SK-N-SH (cell line): ENCODE data around the gene FAM171A2.

ENCODE experiments used
- EP300 ChIP-seq, 2 experiments: IDR thresholded peaks; 2 replicates each; pipeline versions ENCODE4 v1.4.0 to v1.6.1; 2012; ENCODE audit warnings: borderline replicate concordance in 1 of 2, low read depth in 1 of 2, low read length in 1 of 2
- FOXJ3 ChIP-seq: sonication (generic); formaldehyde crosslinking; IDR thresholded peaks from 2 replicates; pipeline ENCODE4 v1.5.1; 2020; ENCODE audit warnings: mild to moderate bottlenecking, missing genetic modification reagents
- GABPA ChIP-seq: IDR thresholded peaks from 2 replicates; pipeline ENCODE4 v1.4.0; 2012; ENCODE audit warnings: low read depth, mild to moderate bottlenecking
- RCOR1 ChIP-seq: fragments of 150-350 bp; IDR thresholded peaks from 2 replicates; pipeline ENCODE4 v1.6.1; 2017; ENCODE audit warnings: antibody characterized with exemption, low read length
- RXRA ChIP-seq: IDR thresholded peaks from 2 replicates; pipeline ENCODE4 v1.4.0; 2012; ENCODE audit warnings: low read depth, mild to moderate bottlenecking, borderline replicate concordance
- SIN3A ChIP-seq: IDR thresholded peaks from 2 replicates; pipeline ENCODE4 v1.6.1; 2012; ENCODE audit warnings: low read depth, mild to moderate bottlenecking, low read length, moderate library complexity, borderline replicate concordance
- ZBTB33 ChIP-seq: IDR thresholded peaks from 2 replicates; pipeline ENCODE4 v1.4.0; 2012; ENCODE audit warnings: low read depth, borderline replicate concordance
- TF ChIP-seq, protein P1 (sequence below): fragments of 200-600 bp; sonication (generic); IDR thresholded peaks from 2 replicates; pipeline ENCODE4 v1.6.1; 2017; ENCODE audit warnings: antibody characterized with exemption, mild to moderate bottlenecking, moderate library complexity

- TF ChIP-seq, protein P1, sequence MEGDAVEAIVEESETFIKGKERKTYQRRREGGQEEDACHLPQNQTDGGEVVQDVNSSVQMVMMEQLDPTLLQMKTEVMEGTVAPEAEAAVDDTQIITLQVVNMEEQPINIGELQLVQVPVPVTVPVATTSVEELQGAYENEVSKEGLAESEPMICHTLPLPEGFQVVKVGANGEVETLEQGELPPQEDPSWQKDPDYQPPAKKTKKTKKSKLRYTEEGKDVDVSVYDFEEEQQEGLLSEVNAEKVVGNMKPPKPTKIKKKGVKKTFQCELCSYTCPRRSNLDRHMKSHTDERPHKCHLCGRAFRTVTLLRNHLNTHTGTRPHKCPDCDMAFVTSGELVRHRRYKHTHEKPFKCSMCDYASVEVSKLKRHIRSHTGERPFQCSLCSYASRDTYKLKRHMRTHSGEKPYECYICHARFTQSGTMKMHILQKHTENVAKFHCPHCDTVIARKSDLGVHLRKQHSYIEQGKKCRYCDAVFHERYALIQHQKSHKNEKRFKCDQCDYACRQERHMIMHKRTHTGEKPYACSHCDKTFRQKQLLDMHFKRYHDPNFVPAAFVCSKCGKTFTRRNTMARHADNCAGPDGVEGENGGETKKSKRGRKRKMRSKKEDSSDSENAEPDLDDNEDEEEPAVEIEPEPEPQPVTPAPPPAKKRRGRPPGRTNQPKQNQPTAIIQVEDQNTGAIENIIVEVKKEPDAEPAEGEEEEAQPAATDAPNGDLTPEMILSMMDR = no peak
- TF ChIP-seq SIN3A (no peak), ZBTB33 (no peak), RCOR1 (no peak), FOXJ3 (CRISPR knock-in tag) (no peak), GABPA (no peak), EP300 (IDR thresholded peaks at IDR 0.05; ENCODE audit: borderline replicate concordance in 1 of 2, low read depth in 1 of 2, low read length in 1 of 2) (no peak), RXRA (no peak)
These were observed 59.0 kb downstream of the FAM171A2 start for GRCh38 chr17:44304651-44305050.
